Cardiac septum (tissue), 1 donor: ENCODE measurements around the gene POU2AF3. TPM values are rescaled to one million over a fixed set of nuclear protein-coding genes. Genes with fewer than 3 reads are reported as not detected.

Source experiments
- DNase-seq: peaks from one replicate; pipeline ENCODE4 v3.0.0-alpha.2; 2020; ENCODE audit warnings: low spot score
- intact Hi-C: fragments of 100-400 bp; cut with DNase I; formaldehyde crosslinking; loops from one replicate; pipeline ENCODE4 v1.14.0; 2022
- total RNA-seq: library from RNA; stranded (reverse); fragmentation: NEBNext Ultra II Directional; extraction: Animal tissue kit (Norgen Biotek cat#: 25700); gene quantifications from one replicate; pipeline ENCODE4 v1.2.1, GENCODE V29; 2021
- donor health status: DM: no; HTN: no; CAD: no.

Gene POU2AF3
- total RNA-seq, 1 donor from 2014 or later = not detected

- intact Hi-C loops = no loop called here
- no peak for DNase-seq
Observed at GRCh38 chr11:111322534-111322933, 24.2 kb downstream of the POU2AF3 start.

- intact Hi-C loops = no loop called here
- no peak for DNase-seq
Observed at GRCh38 chr11:111324277-111324720, 26.0 kb downstream of the POU2AF3 start.

- DNase-seq = no peak
- intact Hi-C loops = no loop called here
Observed at GRCh38 chr11:111325259-111325658, 26.9 kb downstream of the POU2AF3 start.

- intact Hi-C loops = no loop called here
Observed at GRCh38 chr11:111326824-111327223, 28.5 kb downstream of the POU2AF3 start.

GRCh38 chr11:111327908-111328624 is 29.7 kb downstream of the POU2AF3 start:
- intact Hi-C loops = no loop called here
- no peak for DNase-seq

More at GRCh38 chr11:111326824-111327223, 28.5 kb downstream of the POU2AF3 start:
- DNase-seq = no peak

GRCh38 chr11:111329306-111330204 is 31.2 kb downstream of the POU2AF3 start:
- no peak for DNase-seq
- intact Hi-C loops = no loop called here

GRCh38 chr11:111330234-111330893 is 32.0 kb downstream of the POU2AF3 start:
- intact Hi-C loops = no loop called here
- no peak for DNase-seq

GRCh38 chr11:111331711-111332479 is 33.5 kb downstream of the POU2AF3 start:
- intact Hi-C loops = no loop called here
- DNase-seq = no peak

- DNase-seq = no peak
- intact Hi-C loops = no loop called here
Observed at GRCh38 chr11:111334532-111335502, 36.5 kb downstream of the POU2AF3 start.

- intact Hi-C loops = no loop called here
- DNase-seq = no peak
Observed at GRCh38 chr11:111335549-111335948, 37.2 kb downstream of the POU2AF3 start.

- intact Hi-C loops = no loop called here
- DNase-seq = no peak
Observed at GRCh38 chr11:111336062-111336461, 37.7 kb downstream of the POU2AF3 start.

GRCh38 chr11:111336582-111337256 is 38.4 kb downstream of the POU2AF3 start:
- intact Hi-C loops = no loop called here
- no peak for DNase-seq

GRCh38 chr11:111339758-111340388 is 41.5 kb downstream of the POU2AF3 start:
- DNase-seq = no peak
- intact Hi-C loops = no loop called here

- intact Hi-C loops = no loop called here
- no peak for DNase-seq
Observed at GRCh38 chr11:111342329-111342728, 44.0 kb downstream of the POU2AF3 start.

- intact Hi-C loops = no loop called here
- DNase-seq = no peak
Observed at GRCh38 chr11:111344032-111344431, 45.7 kb downstream of the POU2AF3 start.

GRCh38 chr11:111347002-111347722 is 48.8 kb downstream of the POU2AF3 start:
- no peak for DNase-seq
- intact Hi-C loops = no loop called here

- no peak for DNase-seq
- intact Hi-C loops = no loop called here
Observed at GRCh38 chr11:111347723-111348115, 49.4 kb downstream of the POU2AF3 start.
